NCI-H69 (cell line): ENCODE data around the gene CELF3.
"Not testable (repeated sequence)": the region's sequence is repeated elsewhere in the genome, so short reads cannot be mapped to it uniquely, and the experiment has no call there.

Source experiments
- DNase-seq: peaks from one replicate; lab custom pipeline; 2025; lab: John Stamatoyannopoulos, UW

Gene CELF3

GRCh38 chr1:151716771-151717631 lies at the start of gene CELF3:
TSS of gene CELF3 (minus strand) at chr1:151716803. CDS start at chr1:151716020, 783 bp downstream.
- peak; percentile 99 for DNase-seq

- no peak for DNase-seq
Observed at GRCh38 chr1:151763990-151764389, 47.4 kb upstream of the CELF3 start.

- DNase-seq: peak; percentile 93
Observed at GRCh38 chr1:151762941-151763921, 46.6 kb upstream of the CELF3 start, which contains the start of gene MRPL9. TSS of gene MRPL9 (minus strand) at chr1:151763496. CDS start at chr1:151763479, 17 bp downstream.

- no peak for DNase-seq
Observed at GRCh38 chr1:151760597-151761385, 44.2 kb upstream of the CELF3 start.

GRCh38 chr1:151759241-151759640 lies 42.6 kb upstream of the CELF3 start:
- DNase-seq: no peak

GRCh38 chr1:151756291-151756690 lies 39.7 kb upstream of the CELF3 start:
- no peak for DNase-seq

GRCh38 chr1:151741516-151741915 lies 24.9 kb upstream of the CELF3 start:
- DNase-seq: no peak

- no peak for DNase-seq
Observed at GRCh38 chr1:151739590-151740355, 23.2 kb upstream of the CELF3 start.

- no peak for DNase-seq
Observed at GRCh38 chr1:151737479-151737878, 20.9 kb upstream of the CELF3 start.

- DNase-seq: no peak
Observed at GRCh38 chr1:151737026-151737425, 20.4 kb upstream of the CELF3 start.

GRCh38 chr1:151733995-151734394 lies 17.4 kb upstream of the CELF3 start:
- not testable (repeated sequence) for DNase-seq

GRCh38 chr1:151733126-151733525 lies 16.5 kb upstream of the CELF3 start:
- no peak for DNase-seq

- no peak for DNase-seq
Observed at GRCh38 chr1:151729966-151730291, 13.3 kb upstream of the CELF3 start.

- no peak for DNase-seq
Observed at GRCh38 chr1:151729157-151729965, 12.8 kb upstream of the CELF3 start.

- DNase-seq: peak; percentile 34
Observed at GRCh38 chr1:151728151-151729054, 11.8 kb upstream of the CELF3 start.

GRCh38 chr1:151723726-151724370 lies 7.2 kb upstream of the CELF3 start:
- no peak for DNase-seq

- DNase-seq: no peak
Observed at GRCh38 chr1:151721788-151722510, 5.3 kb upstream of the CELF3 start.
